ENCODE measurements around the gene POLE4. TPM values are rescaled to one million over a fixed set of nuclear protein-coding genes. Genes with fewer than 3 reads are reported as not detected.

POLE4 gene
- total RNA-seq, 1 experiment from 2014 or later = 117 TPM

DNA sequence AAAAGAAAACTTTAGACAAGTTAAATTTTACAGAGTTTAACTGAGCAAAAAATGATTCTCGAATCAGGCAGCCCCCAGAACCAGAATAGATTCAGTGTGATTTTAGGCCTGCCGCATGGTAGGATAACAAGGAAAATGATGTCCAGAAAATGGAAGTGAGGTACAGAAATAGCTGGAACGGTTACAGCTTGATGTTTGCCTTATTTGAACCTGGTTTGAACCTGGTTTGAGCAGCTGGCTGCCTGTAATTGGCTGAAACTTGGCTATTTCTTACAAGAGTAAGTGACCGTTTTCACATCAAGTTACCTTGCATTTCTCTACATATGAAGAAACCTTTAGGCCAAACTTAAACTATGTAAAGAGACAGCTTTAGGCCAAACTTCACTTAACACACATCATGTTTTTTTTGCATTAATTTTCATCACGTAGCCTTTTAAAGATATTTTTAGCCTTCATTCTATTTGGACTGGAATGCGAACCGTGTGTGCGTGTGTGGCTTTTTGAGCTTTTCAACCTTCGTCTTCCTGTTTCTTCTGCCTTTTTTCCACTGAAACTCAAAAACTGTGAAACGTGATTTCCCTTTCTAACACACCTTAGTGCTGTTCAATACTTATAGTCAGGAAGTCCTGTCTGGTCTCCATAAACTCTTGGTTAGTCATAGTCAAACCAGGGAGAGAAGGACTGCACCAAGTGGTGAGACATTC lies 4.5 kb upstream of the POLE4 start:
- no TSS peak for BruUV-seq (replicated peaks)
- peaks cover 5% of the 10 kb centered on the region for H3K4me1 Mint-ChIP-seq (ENCODE audit: insufficient read depth, unreplicated experiment)
- no peaks in the 10 kb centered on the region for H3K9me3 Mint-ChIP-seq (ENCODE audit: unreplicated experiment)
- DNase-seq (ENCODE audit: unreplicated experiment) = no peak
- intact Hi-C loops (cut with micrococcal nuclease) = no loop called here
- ChIA-PET CTCF (interaction anchor here (0.6 to 1.2 kb wide), 2 partner anchors 10 to 840 kb away, joined by 3 read pairs; no protein-coding TSS in a partner anchor), POLR2A (no interaction called here)
- TF ChIP-seq, protein P1, sequence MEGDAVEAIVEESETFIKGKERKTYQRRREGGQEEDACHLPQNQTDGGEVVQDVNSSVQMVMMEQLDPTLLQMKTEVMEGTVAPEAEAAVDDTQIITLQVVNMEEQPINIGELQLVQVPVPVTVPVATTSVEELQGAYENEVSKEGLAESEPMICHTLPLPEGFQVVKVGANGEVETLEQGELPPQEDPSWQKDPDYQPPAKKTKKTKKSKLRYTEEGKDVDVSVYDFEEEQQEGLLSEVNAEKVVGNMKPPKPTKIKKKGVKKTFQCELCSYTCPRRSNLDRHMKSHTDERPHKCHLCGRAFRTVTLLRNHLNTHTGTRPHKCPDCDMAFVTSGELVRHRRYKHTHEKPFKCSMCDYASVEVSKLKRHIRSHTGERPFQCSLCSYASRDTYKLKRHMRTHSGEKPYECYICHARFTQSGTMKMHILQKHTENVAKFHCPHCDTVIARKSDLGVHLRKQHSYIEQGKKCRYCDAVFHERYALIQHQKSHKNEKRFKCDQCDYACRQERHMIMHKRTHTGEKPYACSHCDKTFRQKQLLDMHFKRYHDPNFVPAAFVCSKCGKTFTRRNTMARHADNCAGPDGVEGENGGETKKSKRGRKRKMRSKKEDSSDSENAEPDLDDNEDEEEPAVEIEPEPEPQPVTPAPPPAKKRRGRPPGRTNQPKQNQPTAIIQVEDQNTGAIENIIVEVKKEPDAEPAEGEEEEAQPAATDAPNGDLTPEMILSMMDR (IDR thresholded peaks at IDR 0.05; ENCODE audit: unreplicated experiment) = no peak
- H3K27ac Mint-ChIP-seq (ENCODE audit: low read depth, unreplicated experiment) = no peak overlapping the region
- no peak overlapping the region for H3K4me3 Mint-ChIP-seq (ENCODE audit: unreplicated experiment)
- no peaks in the 10 kb centered on the region for H3K27me3 Mint-ChIP-seq (ENCODE audit: insufficient read depth, unreplicated experiment)
- no peaks in the 10 kb centered on the region for H3K36me3 Mint-ChIP-seq (ENCODE audit: insufficient read depth, unreplicated experiment)

GRCh38 chr2:74954500-74954874 lies 4.0 kb upstream of the POLE4 start:
- intact Hi-C loops (cut with micrococcal nuclease) = no loop called here
- CTCF ChIA-PET = no interaction called here
- Mint-ChIP-seq H3K27ac (ENCODE audit: low read depth, unreplicated experiment) (no peak overlapping the region), H3K9me3 (ENCODE audit: unreplicated experiment) (no peaks in the 10 kb centered on the region), H3K27me3 (ENCODE audit: insufficient read depth, unreplicated experiment) (no peaks in the 10 kb centered on the region), H3K36me3 (ENCODE audit: insufficient read depth, unreplicated experiment) (no peaks in the 10 kb centered on the region), H3K4me3 (ENCODE audit: unreplicated experiment) (no peak overlapping the region), H3K4me1 (ENCODE audit: insufficient read depth, unreplicated experiment) (peaks cover 5% of the 10 kb centered on the region)
- POLR2A ChIA-PET = no interaction called here
- no TSS peak for BruUV-seq (replicated peaks)
- DNase-seq (ENCODE audit: unreplicated experiment) = no peak
- TF ChIP-seq, protein P1 (IDR thresholded peaks at IDR 0.05; ENCODE audit: unreplicated experiment) = no peak

- TF ChIP-seq, protein P1 (IDR thresholded peaks at IDR 0.05; ENCODE audit: unreplicated experiment) = no peak
- POLR2A ChIA-PET = interaction anchor here (1.1 kb wide), 1 partner anchor 12 kb away, joined by 3 read pairs; no protein-coding TSS in a partner anchor
- Mint-ChIP-seq H3K4me1 (ENCODE audit: insufficient read depth, unreplicated experiment) (peaks cover 16% of the 10 kb centered on the region), H3K36me3 (ENCODE audit: insufficient read depth, unreplicated experiment) (peaks cover 17% of the 10 kb centered on the region), H3K27me3 (ENCODE audit: insufficient read depth, unreplicated experiment) (no peaks in the 10 kb centered on the region), H3K27ac (ENCODE audit: low read depth, unreplicated experiment) (peak overlapping the region; percentile 68), H3K9me3 (ENCODE audit: unreplicated experiment) (no peaks in the 10 kb centered on the region), H3K4me3 (ENCODE audit: unreplicated experiment) (peak overlapping the region; percentile 80)
- intact Hi-C loops (cut with micrococcal nuclease) = loop anchor here (5.0 kb wide), 1 partner anchor 66 kb away; no protein-coding TSS in a partner anchor
- DNase-seq (ENCODE audit: unreplicated experiment) = no peak
- BruUV-seq (replicated peaks) = TSS peak; percentile 81
- CTCF ChIA-PET = interaction anchor here (0.6 kb wide), 1 partner anchor 244 kb away, joined by 4 read pairs; no protein-coding TSS in a partner anchor
Observed at GRCh38 chr2:74957886-74958273, 563 bp upstream of the POLE4 start.

DNA sequence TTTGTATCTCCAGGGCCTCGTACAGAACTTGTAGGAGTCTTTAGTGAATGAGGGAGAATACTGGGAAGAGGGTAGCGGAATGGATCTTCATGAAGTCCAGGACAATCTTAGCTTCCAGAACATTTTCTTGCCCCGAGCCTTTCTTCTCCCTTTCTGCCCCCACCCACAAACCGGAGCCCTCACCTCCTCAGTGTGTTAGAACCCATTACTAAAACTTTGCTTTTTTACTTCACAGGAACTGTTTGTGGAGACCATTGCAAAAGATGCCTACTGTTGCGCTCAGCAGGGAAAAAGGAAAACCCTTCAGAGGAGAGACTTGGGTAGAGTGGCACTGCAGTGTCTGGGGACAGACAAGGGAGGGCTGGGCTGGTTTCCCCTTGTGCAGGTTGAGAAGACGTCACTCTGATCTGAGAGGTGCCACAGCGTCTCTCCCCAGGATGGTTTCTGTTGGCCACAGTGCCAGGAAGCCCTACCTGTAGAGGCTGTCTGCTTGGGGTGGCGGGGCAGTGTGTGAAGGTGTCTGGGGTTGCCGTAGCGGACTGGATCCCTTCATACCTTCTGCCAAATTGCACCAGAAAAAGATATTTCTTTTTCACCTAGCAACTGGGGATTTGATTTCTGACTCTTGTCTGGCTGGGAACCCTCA lies 786 bp downstream of the POLE4 start:
- TF ChIP-seq, protein P1 (IDR thresholded peaks at IDR 0.05; ENCODE audit: unreplicated experiment) = no peak
- Mint-ChIP-seq H3K9me3 (ENCODE audit: unreplicated experiment) (no peaks in the 10 kb centered on the region), H3K4me1 (ENCODE audit: insufficient read depth, unreplicated experiment) (peaks cover 16% of the 10 kb centered on the region), H3K36me3 (ENCODE audit: insufficient read depth, unreplicated experiment) (peaks cover 24% of the 10 kb centered on the region), H3K27ac (ENCODE audit: low read depth, unreplicated experiment) (peak overlapping the region; percentile 68), H3K27me3 (ENCODE audit: insufficient read depth, unreplicated experiment) (no peaks in the 10 kb centered on the region), H3K4me3 (ENCODE audit: unreplicated experiment) (peak overlapping the region; percentile 80)
- CTCF ChIA-PET = interaction anchor here (0.7 kb wide), 3 partner anchors 58 to 89 kb away, joined by 3 to 4 read pairs (median 3); no protein-coding TSS in a partner anchor
- no peak for DNase-seq (ENCODE audit: unreplicated experiment)
- POLR2A ChIA-PET = no interaction called here
- no TSS peak for BruUV-seq (replicated peaks)
- intact Hi-C loops (cut with micrococcal nuclease) = loop anchor here (5.0 kb wide), 1 partner anchor 67 kb away; no protein-coding TSS in a partner anchor
